Measurements from ENCODE around the gene TDRD15.

DNA sequence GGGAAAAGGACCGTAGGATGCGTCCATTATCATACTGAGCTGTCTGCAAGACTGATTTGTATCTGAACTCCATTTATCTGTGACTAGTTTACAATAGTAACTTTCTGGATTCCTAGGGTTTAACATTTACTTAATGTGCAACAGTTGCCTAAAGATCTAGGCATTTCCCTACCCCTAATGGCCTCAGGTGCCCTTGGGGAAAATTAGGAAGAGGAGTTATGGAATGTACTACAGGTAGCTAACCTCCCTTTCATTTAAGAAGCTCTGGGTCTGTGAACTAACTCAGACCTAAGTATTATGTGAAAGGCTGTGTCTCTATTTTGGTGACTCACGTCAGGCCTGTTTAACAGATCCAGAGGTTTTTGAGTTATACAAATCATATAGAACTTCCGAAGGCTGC lies 59.5 kb downstream of the TDRD15 start:
- TF ChIP-seq GABPA (IDR thresholded peaks at IDR 0.05; ENCODE audit: low read depth) (no peak), POLR2AphosphoS5 (IDR thresholded peaks at IDR 0.05; ENCODE audit: low read depth) (no peak), SPI1 (IDR thresholded peaks at IDR 0.05; ENCODE audit: borderline replicate concordance, low read depth) (no peak)
- TF ChIP-seq, protein P1, sequence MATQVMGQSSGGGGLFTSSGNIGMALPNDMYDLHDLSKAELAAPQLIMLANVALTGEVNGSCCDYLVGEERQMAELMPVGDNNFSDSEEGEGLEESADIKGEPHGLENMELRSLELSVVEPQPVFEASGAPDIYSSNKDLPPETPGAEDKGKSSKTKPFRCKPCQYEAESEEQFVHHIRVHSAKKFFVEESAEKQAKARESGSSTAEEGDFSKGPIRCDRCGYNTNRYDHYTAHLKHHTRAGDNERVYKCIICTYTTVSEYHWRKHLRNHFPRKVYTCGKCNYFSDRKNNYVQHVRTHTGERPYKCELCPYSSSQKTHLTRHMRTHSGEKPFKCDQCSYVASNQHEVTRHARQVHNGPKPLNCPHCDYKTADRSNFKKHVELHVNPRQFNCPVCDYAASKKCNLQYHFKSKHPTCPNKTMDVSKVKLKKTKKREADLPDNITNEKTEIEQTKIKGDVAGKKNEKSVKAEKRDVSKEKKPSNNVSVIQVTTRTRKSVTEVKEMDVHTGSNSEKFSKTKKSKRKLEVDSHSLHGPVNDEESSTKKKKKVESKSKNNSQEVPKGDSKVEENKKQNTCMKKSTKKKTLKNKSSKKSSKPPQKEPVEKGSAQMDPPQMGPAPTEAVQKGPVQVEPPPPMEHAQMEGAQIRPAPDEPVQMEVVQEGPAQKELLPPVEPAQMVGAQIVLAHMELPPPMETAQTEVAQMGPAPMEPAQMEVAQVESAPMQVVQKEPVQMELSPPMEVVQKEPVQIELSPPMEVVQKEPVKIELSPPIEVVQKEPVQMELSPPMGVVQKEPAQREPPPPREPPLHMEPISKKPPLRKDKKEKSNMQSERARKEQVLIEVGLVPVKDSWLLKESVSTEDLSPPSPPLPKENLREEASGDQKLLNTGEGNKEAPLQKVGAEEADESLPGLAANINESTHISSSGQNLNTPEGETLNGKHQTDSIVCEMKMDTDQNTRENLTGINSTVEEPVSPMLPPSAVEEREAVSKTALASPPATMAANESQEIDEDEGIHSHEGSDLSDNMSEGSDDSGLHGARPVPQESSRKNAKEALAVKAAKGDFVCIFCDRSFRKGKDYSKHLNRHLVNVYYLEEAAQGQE (IDR thresholded peaks at IDR 0.05; ENCODE audit: insufficient replicate concordance, low read depth): no peak
- TF ChIP-seq, protein P2, sequence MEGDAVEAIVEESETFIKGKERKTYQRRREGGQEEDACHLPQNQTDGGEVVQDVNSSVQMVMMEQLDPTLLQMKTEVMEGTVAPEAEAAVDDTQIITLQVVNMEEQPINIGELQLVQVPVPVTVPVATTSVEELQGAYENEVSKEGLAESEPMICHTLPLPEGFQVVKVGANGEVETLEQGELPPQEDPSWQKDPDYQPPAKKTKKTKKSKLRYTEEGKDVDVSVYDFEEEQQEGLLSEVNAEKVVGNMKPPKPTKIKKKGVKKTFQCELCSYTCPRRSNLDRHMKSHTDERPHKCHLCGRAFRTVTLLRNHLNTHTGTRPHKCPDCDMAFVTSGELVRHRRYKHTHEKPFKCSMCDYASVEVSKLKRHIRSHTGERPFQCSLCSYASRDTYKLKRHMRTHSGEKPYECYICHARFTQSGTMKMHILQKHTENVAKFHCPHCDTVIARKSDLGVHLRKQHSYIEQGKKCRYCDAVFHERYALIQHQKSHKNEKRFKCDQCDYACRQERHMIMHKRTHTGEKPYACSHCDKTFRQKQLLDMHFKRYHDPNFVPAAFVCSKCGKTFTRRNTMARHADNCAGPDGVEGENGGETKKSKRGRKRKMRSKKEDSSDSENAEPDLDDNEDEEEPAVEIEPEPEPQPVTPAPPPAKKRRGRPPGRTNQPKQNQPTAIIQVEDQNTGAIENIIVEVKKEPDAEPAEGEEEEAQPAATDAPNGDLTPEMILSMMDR (IDR thresholded peaks at IDR 0.05; ENCODE audit: insufficient read depth, low read length): no peak

Measured in HL-60 (cell line).